K562 (cell line): Measurements from ENCODE around the gene SYNE1. TPM values are rescaled to one million over a fixed set of nuclear protein-coding genes. Genes with fewer than 3 reads are reported as not detected.

Source experiments
- ATAC-seq: fragments of 200-7000 bp; cut with Tn5 transposase; 3 replicates; pipeline ENCODE4 v1.9.1; 2020; ENCODE audit warnings: moderate library complexity
- BruUV-seq: library from RNA; stranded (reverse); fragments of 400-500 nt; replicated peaks from 2 replicates; lab custom pipeline; 2021; lab: Mats Ljungman, UMichigan
- CTCF ChIA-PET: fragments of 300-600 bp; formaldehyde crosslinking; extraction: SDS; loops from one replicate; lab custom pipeline; 2021; ENCODE audit warnings: low intra/inter-chr PET ratio; lab: Yijun Ruan, JAX
- POLR2A ChIA-PET: fragments of 300-600, 350-650 bp; sonication (Branson Sonifier 250); formaldehyde crosslinking; extraction: SDS; loops from one replicate; lab custom pipeline; 2021; ENCODE audit warnings: antibody characterized with exemption, inconsistent platforms; lab: Yijun Ruan, JAX
- DNase-seq, 4 experiments: peaks; one replicate each; pipeline versions ENCODE4 v3.0.0 to v3.0.0-alpha.2; 2011 to 2018; ENCODE audit warnings: low spot score in 3 of 4, mixed read lengths in 3 of 4; ENCODE audit errors: extremely low read depth in 1 of 4
- FAIRE-seq: peaks from 2 replicates; lab custom pipeline; 2011; peaks lifted over from hg19 to GRCh38; lab: Jason Lieb, UNC
- H2AFZ ChIP-seq: 2 replicates; pipeline ENCODE4 v1.6.0; 2011; ENCODE audit warnings: low read depth, low read length, control low read depth, inconsistent platforms
- H3K27ac ChIP-seq: fragments of 200-600 bp; 3 replicates; pipeline ENCODE4 v1.8.0; 2011; ENCODE audit warnings: low read depth, mild to moderate bottlenecking, control low read depth, inconsistent platforms, low read length, moderate library complexity, mixed read lengths; ENCODE audit errors: extremely low read depth
- H3K27me3 ChIP-seq, 2 experiments: fragments of 300-600 bp in 1 of 2; 2 replicates in 1 of 2; 3 replicates in 1 of 2; pipeline versions ENCODE4 v1.6.0 to v1.8.0; 2011; ENCODE audit warnings: inconsistent platforms in 2 of 2, low read length in 2 of 2, mild to moderate bottlenecking in 1 of 2, mixed read lengths in 1 of 2, moderate library complexity in 1 of 2; ENCODE audit not compliant: control insufficient read depth in 2 of 2, insufficient read depth in 2 of 2
- H3K36me3 ChIP-seq: fragments of 300-600 bp; 3 replicates; pipeline ENCODE4 v1.8.0; 2011; ENCODE audit warnings: mild to moderate bottlenecking, low read length, inconsistent platforms; ENCODE audit not compliant: control insufficient read depth, insufficient read depth
- H3K4me1 ChIP-seq, 2 experiments: fragments of 200-600 bp in 1 of 2; replicated peaks in 1 of 2; 2 replicates in 1 of 2; 3 replicates in 1 of 2; pipeline versions ENCODE4 v1.5.1 to v1.8.0; 2011; ENCODE audit warnings: inconsistent platforms in 2 of 2, low read length in 2 of 2, mild to moderate bottlenecking in 1 of 2, mixed read lengths in 1 of 2, moderate library complexity in 1 of 2; ENCODE audit not compliant: control insufficient read depth in 2 of 2, insufficient read depth in 2 of 2
- H3K4me2 ChIP-seq: 2 replicates; pipeline ENCODE4 v1.6.1; 2011; ENCODE audit warnings: low read length, control low read depth, inconsistent platforms, mixed read lengths; ENCODE audit not compliant: insufficient read depth
- H3K4me3 ChIP-seq: fragments of 200-600 bp; sonication (generic), shearing (Covaris generic); 2 replicates; pipeline ENCODE4 v1.5.1; 2016; ENCODE audit warnings: control low read depth, inconsistent platforms
- H3K79me2 ChIP-seq: fragments of 200-600 bp; 3 replicates; pipeline ENCODE4 v1.8.0; 2011; ENCODE audit warnings: low read length, inconsistent platforms; ENCODE audit not compliant: control insufficient read depth, insufficient read depth
- H3K9ac ChIP-seq, 2 experiments: 2 replicates each; pipeline versions ENCODE4 v1.6.0 to v1.6.1; 2011; ENCODE audit warnings: low read depth in 2 of 2, low read length in 2 of 2, control low read depth in 1 of 2, inconsistent platforms in 1 of 2, mild to moderate bottlenecking in 1 of 2, mixed read lengths in 1 of 2; ENCODE audit not compliant: insufficient read depth in 1 of 2
- H3K9me1 ChIP-seq: one replicate; pipeline ENCODE4 v1.6.0; 2011; ENCODE audit warnings: inconsistent platforms, mild to moderate bottlenecking, low read length, moderate library complexity; ENCODE audit not compliant: control insufficient read depth, insufficient read depth
- H3K9me3 ChIP-seq: replicated peaks from 2 replicates; pipeline ENCODE4 v1.5.1; 2011; ENCODE audit warnings: low read depth, low read length, inconsistent platforms; ENCODE audit not compliant: control insufficient read depth, insufficient read depth
- H4K20me1 ChIP-seq: replicated peaks from 2 replicates; pipeline ENCODE4 v1.6.1; 2011; ENCODE audit warnings: low read length, inconsistent platforms, mixed read lengths; ENCODE audit not compliant: control insufficient read depth, insufficient read depth
- ARID1B ChIP-seq: fragments of 450-650 bp; IDR thresholded peaks from 2 replicates; pipeline ENCODE4 v1.6.1; 2016; ENCODE audit warnings: antibody characterized with exemption, mild to moderate bottlenecking, inconsistent platforms
- CBFB ChIP-seq: sonication (generic); formaldehyde crosslinking; IDR thresholded peaks from 2 replicates; pipeline ENCODE4 v1.4.0; 2020; ENCODE audit warnings: mild to moderate bottlenecking, missing genetic modification reagents
- CHD4 ChIP-seq: fragments of 200-600 bp; sonication (generic); IDR thresholded peaks from 3 replicates; pipeline ENCODE4 v1.6.1; 2012; ENCODE audit warnings: low read depth, mild to moderate bottlenecking, mixed read lengths, low read length, inconsistent platforms; ENCODE audit not compliant: insufficient read depth, insufficient replicate concordance, poor library complexity, severe bottlenecking
- FOXA3 ChIP-seq, 2 experiments: fragments of 450-650 bp in 1 of 2; sonication (generic) in 1 of 2; formaldehyde crosslinking; IDR thresholded peaks in 1 of 2; conservative IDR thresholded peaks in 1 of 2; 2 replicates each; pipeline versions ENCODE4 v1.4.0 to v1.8.0; 2020 to 2022; ENCODE audit warnings: mild to moderate bottlenecking in 2 of 2, missing genetic modification reagents in 1 of 2
- HNRNPLL ChIP-seq: fragments of 200-400 bp; formaldehyde crosslinking; IDR thresholded peaks from 2 replicates; pipeline ENCODE4 v1.6.1; 2017; ENCODE audit warnings: low read length, low read depth, mild to moderate bottlenecking; ENCODE audit not compliant: poor library complexity, severe bottlenecking
- LCOR ChIP-seq: sonication (generic); formaldehyde crosslinking; IDR thresholded peaks from 2 replicates; pipeline ENCODE4 v1.8.0; 2022; ENCODE audit warnings: mild to moderate bottlenecking, missing genetic modification reagents
- MYNN ChIP-seq, 2 experiments: sonication (generic); formaldehyde crosslinking in 1 of 2; IDR thresholded peaks; 2 replicates each; pipeline versions ENCODE4 v1.5.0 to v1.6.1; 2016 to 2020; ENCODE audit warnings: antibody characterized with exemption in 1 of 2, missing genetic modification reagents in 1 of 2
- POLR2AphosphoS5 ChIP-seq: IDR thresholded peaks from 2 replicates; pipeline ENCODE4 v1.6.1; 2011; ENCODE audit warnings: mild to moderate bottlenecking, low read depth, low read length, moderate library complexity; ENCODE audit not compliant: control insufficient read depth, insufficient read depth
- RHOXF2B ChIP-seq: fragments of 250-450 bp; sonication (Bioruptor Pico); conservative IDR thresholded peaks from 2 replicates; pipeline ENCODE4 v1.5.1; 2021
- ZBTB1 ChIP-seq: sonication (generic); formaldehyde crosslinking; IDR thresholded peaks from 2 replicates; pipeline ENCODE4 v1.8.1; 2023; ENCODE audit warnings: missing genetic modification reagents, low read depth, mild to moderate bottlenecking, borderline replicate concordance
- ZC3H11A ChIP-seq: IDR thresholded peaks from 2 replicates; pipeline ENCODE4 v1.6.1; 2012; ENCODE audit warnings: low read depth, low read length, improper control_type of control experiment
- ZNF282 ChIP-seq: sonication (generic); formaldehyde crosslinking; IDR thresholded peaks from 2 replicates; pipeline ENCODE4 v1.8.1; 2023; ENCODE audit warnings: missing genetic modification reagents
- ZNF583 ChIP-seq: fragments of 250-450 bp; sonication (Bioruptor Pico); IDR thresholded peaks from 2 replicates; pipeline ENCODE4 v1.4.0; 2020
- ZNF778 ChIP-seq: fragments of 450-650 bp; formaldehyde crosslinking; IDR thresholded peaks from 2 replicates; pipeline ENCODE4 v1.4.0; 2020; ENCODE audit warnings: mild to moderate bottlenecking, moderate library complexity
- WGBS: fragments of 100-300 bp; shearing (Covaris generic); methylation state at CpG from one replicate; pipeline ENCODE4 v1.1.6; 2016; ENCODE audit warnings: low coverage, mixed read lengths; ENCODE audit not compliant: insufficient coverage; ENCODE audit errors: missing lambda C conversion rate; 5-methylcytosine and 5-hydroxymethylcytosine counted together
- in situ Hi-C: fragments of 300-500 bp; cut with MboI; formaldehyde crosslinking; loops from 4 replicates; pipeline ENCODE4 v1.15.0; 2018; ENCODE audit warnings: inconsistent platforms, mixed read lengths
- intact Hi-C: fragments of 100-400 bp; cut with micrococcal nuclease; formaldehyde crosslinking; loops from 2 replicates; pipeline ENCODE4 v1.14.2; 2022
- polyA plus RNA-seq, 8 experiments: library from polyadenylated mRNA; depleted of rRNA in 4 of 8; stranded (reverse) in 5 of 8; unstranded in 3 of 8; fragments of >200 nt; fragmentation: Nextera tagmentation in 2 of 8; fragmentation: Illumina TruSeq in 1 of 8; extraction: Ambion mirVana in 2 of 8; extraction: Trizol in 1 of 8; gene quantifications; 2 replicates each; pipeline versions ENCODE4 v1.2.1 to v1.2.3, GENCODE V29; 2011 to 2014; ENCODE audit warnings: inconsistent platforms in 1 of 8, missing spikeins in 1 of 8
- total RNA-seq, 7 experiments: library from RNA; depleted of rRNA in 6 of 7; stranded (reverse); fragments of >200 nt in 6 of 7; fragmentation: Illumina TruSeq in 2 of 7; extraction: Trizol in 2 of 7; gene quantifications; 2 replicates each; pipeline versions ENCODE4 v1.2.1 to v1.2.3, GENCODE V29; 2011 to 2021; ENCODE audit warnings: low replicate concordance in 1 of 7
- TF ChIP-seq, protein P1 (sequence below): fragments of 250-450 bp; sonication (Bioruptor Pico); IDR thresholded peaks from 2 replicates; pipeline ENCODE4 v1.4.0; 2020

SYNE1 gene
- total and polyA plus RNA-seq, 9 of the 15 experiments (the other 6 are each of a cell fraction or from before 2014, with no cell fraction given), result under 0.01 to 0.42 (median 0.08) TPM; not detected in 1

DNA sequence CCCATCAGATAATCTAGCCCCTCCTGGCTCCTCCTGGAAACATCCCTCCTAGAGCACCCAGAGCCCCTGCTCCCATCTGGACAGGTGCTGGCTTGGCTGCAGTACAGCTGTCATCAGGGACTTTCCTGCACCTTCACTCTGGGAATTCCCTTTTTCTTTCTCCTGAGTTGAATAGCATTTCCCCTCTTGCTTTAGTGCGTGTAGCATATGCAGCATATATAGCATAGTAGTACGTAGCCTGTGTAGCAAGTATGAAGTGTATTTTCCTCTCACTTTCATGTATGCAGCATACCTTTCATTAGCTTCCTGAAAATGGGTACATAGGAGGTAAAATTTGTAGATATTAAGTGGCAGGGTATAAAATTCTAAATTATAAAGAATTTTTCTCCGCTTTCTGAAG, 476.8 kb downstream of the SYNE1 start:
- no peaks in the 10 kb centered on the region for H3K79me2 ChIP-seq
- no peak for DNase-seq
- H3K4me3 ChIP-seq, result no peak overlapping the region
- FAIRE-seq, result no peak
- no peaks in the 10 kb centered on the region for H4K20me1 ChIP-seq
- ATAC-seq, result no peak
- no peaks in the 10 kb centered on the region for H3K9me3 ChIP-seq
- WGBS, result 0% methylated on average over 3 of the region's 3 CpGs
- H3K4me1 ChIP-seq, result no peaks in the 10 kb centered on the region
- no peak overlapping the region for H3K27ac ChIP-seq
- H3K27me3 ChIP-seq, result no peaks in the 10 kb centered on the region
- BruUV-seq, result no TSS peak
- in situ Hi-C loops, result no loop called here
- intact Hi-C loops, result no loop called here
- ChIA-PET POLR2A (no interaction called here), CTCF (no interaction called here)
- no peak overlapping the region for H2AFZ ChIP-seq
- no peaks in the 10 kb centered on the region for H3K36me3 ChIP-seq
- TF ChIP-seq CBFB (CRISPR knock-in tag) (no peak), ZNF583 (no peak), POLR2AphosphoS5 (no peak), RHOXF2B (CRISPR knock-in tag) (no peak), ZNF282 (CRISPR knock-in tag) (no peak), ARID1B (no peak), CHD4 (no peak)
- no peaks in the 10 kb centered on the region for H3K9me1 ChIP-seq
- H3K9ac ChIP-seq, result no peak overlapping the region
- H3K4me2 ChIP-seq, result no peak overlapping the region

DNA sequence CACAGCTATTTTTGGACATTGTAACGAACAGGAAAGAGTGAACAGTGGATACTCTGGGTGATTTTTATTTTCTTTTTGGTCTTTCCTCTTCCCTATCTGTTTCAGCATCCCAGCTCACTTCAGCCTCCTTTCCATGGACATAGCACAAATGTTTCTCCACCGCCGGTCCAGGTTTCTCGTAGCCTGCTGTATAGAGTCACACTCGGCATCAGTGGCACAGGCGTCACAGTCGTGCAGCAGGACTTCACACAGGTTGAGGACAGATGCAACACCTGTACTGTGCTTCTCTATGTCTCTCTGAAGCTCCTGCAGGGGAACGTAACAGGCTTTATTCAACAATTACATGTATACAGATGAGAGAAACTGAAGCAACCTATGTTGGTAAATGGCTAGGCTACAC, 481.4 kb downstream of the SYNE1 start:
- peaks cover 0 to 5% of the 10 kb centered on the region in 2 experiments; a peak in 1 of 5 replicates for H3K27me3 ChIP-seq
- no peaks in the 10 kb centered on the region for H3K36me3 ChIP-seq
- in situ Hi-C loops, result no loop called here
- intact Hi-C loops, result no loop called here
- no peak for FAIRE-seq
- no peak overlapping the region for H3K4me3 ChIP-seq
- 0% methylated on average over 8 of the region's 8 CpGs for WGBS
- no peak overlapping the region for H2AFZ ChIP-seq
- DNase-seq, result no peak
- no peaks in the 10 kb centered on the region for H4K20me1 ChIP-seq
- ChIA-PET CTCF (no interaction called here), POLR2A (interaction anchor here (1.3 kb wide), 1 partner anchor 12 kb away, joined by 3 read pairs; no protein-coding TSS in a partner anchor)
- no peak overlapping the region for H3K27ac ChIP-seq
- no peaks in the 10 kb centered on the region for H3K79me2 ChIP-seq
- H3K9ac ChIP-seq, result no peak overlapping the region
- H3K9me3 ChIP-seq, result no peaks in the 10 kb centered on the region
- ATAC-seq, result no peak
- no TSS peak for BruUV-seq
- no peak overlapping the region for H3K4me2 ChIP-seq
- no peaks in the 10 kb centered on the region for H3K4me1 ChIP-seq
- no peaks in the 10 kb centered on the region for H3K9me1 ChIP-seq
- TF ChIP-seq ZBTB1 (CRISPR knock-in tag) (no peak), LCOR (CRISPR knock-in tag) (no peak), ZC3H11A (no peak), HNRNPLL (no peak), FOXA3 (CRISPR knock-in tag; conservative IDR thresholded peaks at IDR 0.05 in 1 of 2, IDR thresholded peaks at IDR 0.05 in 1 of 2) (no peak), ZNF778 (CRISPR knock-in tag) (no peak), MYNN (IDR thresholded peaks at IDR 0.05) (no peak), MYNN (CRISPR knock-in tag; IDR thresholded peaks at IDR 0.05) (no peak)
- TF ChIP-seq, protein P1, sequence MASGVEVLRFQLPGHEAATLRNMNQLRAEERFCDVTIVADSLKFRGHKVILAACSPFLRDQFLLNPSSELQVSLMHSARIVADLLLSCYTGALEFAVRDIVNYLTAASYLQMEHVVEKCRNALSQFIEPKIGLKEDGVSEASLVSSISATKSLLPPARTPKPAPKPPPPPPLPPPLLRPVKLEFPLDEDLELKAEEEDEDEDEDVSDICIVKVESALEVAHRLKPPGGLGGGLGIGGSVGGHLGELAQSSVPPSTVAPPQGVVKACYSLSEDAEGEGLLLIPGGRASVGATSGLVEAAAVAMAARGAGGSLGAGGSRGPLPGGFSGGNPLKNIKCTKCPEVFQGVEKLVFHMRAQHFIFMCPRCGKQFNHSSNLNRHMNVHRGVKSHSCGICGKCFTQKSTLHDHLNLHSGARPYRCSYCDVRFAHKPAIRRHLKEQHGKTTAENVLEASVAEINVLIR (CRISPR knock-in tag), result no peak
